ENCODE data around the gene ADGRF4. TPM values are rescaled to one million over a fixed set of nuclear protein-coding genes. Genes with fewer than 3 reads are reported as not detected.

ADGRF4 gene
- total and polyA plus RNA-seq, 4 donors = not detected

DNA sequence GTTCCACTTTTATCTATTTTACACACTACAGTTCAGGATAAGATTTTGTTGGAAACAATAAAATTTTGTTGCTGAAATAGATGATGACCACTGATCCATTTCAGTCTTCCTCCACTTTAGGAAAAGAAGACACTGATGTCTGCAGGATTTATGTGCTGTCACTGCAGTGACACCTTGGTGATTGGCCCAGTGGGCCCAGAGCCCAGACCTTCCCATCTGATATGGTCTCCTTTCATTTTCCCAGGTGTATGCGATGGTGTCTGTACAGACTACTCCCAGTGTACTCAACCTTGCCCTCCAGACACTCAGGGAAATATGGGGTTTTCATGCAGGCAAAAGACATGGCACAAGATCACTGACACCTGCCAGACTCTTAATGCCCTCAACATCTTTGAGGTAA is 19.6 kb upstream of the ADGRF4 start:
- 95 to 96% methylated on average over 1 of the region's 1 CpG for WGBS, 2 donors
- peaks cover 2% of the 10 kb centered on the region for H3K9me3 ChIP-seq (ENCODE audit: control insufficient read depth, low read length)
- H3K36me3 ChIP-seq (ENCODE audit: control insufficient read depth in 1 of 2, insufficient read depth in 2 of 2, low read length in 1 of 2) = no peaks in the 10 kb centered on the region
- no peaks in the 10 kb centered on the region for H3K27me3 ChIP-seq (ENCODE audit: control insufficient read depth in 1 of 2, insufficient read depth in 2 of 2, low read length in 1 of 2)
- DNase-seq (no peak), ATAC-seq (ENCODE audit: low FRiP score) (no peak)
- H3K4me1 ChIP-seq (ENCODE audit: control insufficient read depth in 1 of 2, insufficient read depth in 2 of 2, low read length in 2 of 2) = no peaks in the 10 kb centered on the region
- H3K27ac ChIP-seq (ENCODE audit: low read depth in 1 of 2, low read length in 2 of 2) = no peak overlapping the region
- H3K4me3 ChIP-seq (ENCODE audit: low read length in 2 of 2) = no peak overlapping the region
- intact Hi-C loops (cut with DNase I) = no loop called here

DNA sequence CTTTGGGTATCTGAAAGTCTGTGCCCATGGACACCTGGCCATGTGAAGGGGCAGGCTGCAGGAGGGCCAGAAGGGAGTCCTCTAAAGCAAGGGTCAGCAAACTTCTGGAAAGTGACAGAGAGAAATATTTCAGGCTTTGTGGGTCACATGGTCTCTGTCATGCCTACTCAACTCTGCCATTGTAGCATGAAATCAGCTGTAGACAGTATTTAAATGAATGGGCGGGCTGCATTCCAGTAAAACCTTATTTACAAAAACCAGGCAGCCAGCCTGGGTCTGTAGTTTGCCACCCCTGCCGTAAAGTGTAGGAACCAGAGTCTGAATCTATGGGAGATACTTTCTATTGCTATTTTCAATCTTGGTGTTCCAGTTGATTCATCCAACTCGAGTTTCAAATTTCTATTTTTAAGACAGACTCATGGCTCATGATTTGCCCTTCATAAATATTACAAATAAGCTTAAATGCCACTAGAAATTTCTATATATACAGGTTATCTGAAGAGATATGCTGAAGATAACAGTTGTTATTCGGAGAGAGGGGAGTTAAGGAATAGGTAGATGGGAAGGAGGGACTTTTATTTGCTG is 19.0 kb upstream of the ADGRF4 start:
- Histone ChIP-seq H3K36me3 (ENCODE audit: control insufficient read depth in 1 of 2, insufficient read depth in 2 of 2, low read length in 1 of 2) (no peaks in the 10 kb centered on the region), H3K4me1 (ENCODE audit: control insufficient read depth in 1 of 2, insufficient read depth in 2 of 2, low read length in 2 of 2) (no peaks in the 10 kb centered on the region), H3K27me3 (ENCODE audit: control insufficient read depth in 1 of 2, insufficient read depth in 2 of 2, low read length in 1 of 2) (no peaks in the 10 kb centered on the region), H3K9me3 (ENCODE audit: control insufficient read depth, low read length) (peaks cover 2% of the 10 kb centered on the region), H3K27ac (ENCODE audit: low read depth in 1 of 2, low read length in 2 of 2) (no peak overlapping the region), H3K4me3 (ENCODE audit: low read length in 2 of 2) (no peak overlapping the region)
- 48 to 60% methylated on average over 4 of the region's 4 CpGs for WGBS, 2 donors
- ATAC-seq (ENCODE audit: low FRiP score) (no peak), DNase-seq (no peak)
- intact Hi-C loops (cut with DNase I) = no loop called here

DNA sequence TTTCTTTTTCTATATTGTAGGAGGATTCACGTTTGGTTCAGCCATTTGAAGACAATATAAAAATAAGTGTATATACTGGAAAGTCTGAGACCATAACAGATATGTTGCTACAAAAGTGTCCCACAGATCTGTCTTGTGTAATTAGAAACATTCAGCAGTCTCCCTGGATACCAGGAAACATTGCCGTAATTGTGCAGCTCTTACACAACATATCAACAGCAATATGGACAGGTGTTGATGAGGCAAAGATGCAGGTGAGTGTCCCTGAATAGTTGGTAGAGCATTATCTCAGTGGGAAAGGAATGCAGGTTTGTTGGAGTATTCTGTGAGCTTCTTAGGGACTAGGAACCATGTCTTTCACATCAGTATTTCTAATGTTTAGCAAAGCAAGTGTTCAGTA is 18.3 kb upstream of the ADGRF4 start:
- intact Hi-C loops (cut with DNase I) = no loop called here
- Histone ChIP-seq H3K4me1 (ENCODE audit: control insufficient read depth in 1 of 2, insufficient read depth in 2 of 2, low read length in 2 of 2) (no peaks in the 10 kb centered on the region), H3K4me3 (ENCODE audit: low read length in 2 of 2) (no peak overlapping the region), H3K36me3 (ENCODE audit: control insufficient read depth in 1 of 2, insufficient read depth in 2 of 2, low read length in 1 of 2) (no peaks in the 10 kb centered on the region), H3K9me3 (ENCODE audit: control insufficient read depth, low read length) (peaks cover 2% of the 10 kb centered on the region), H3K27me3 (ENCODE audit: control insufficient read depth in 1 of 2, insufficient read depth in 2 of 2, low read length in 1 of 2) (no peaks in the 10 kb centered on the region), H3K27ac (ENCODE audit: low read depth in 1 of 2, low read length in 2 of 2) (no peak overlapping the region)
- DNase-seq (no peak), ATAC-seq (ENCODE audit: low FRiP score) (no peak)
- 60 to 69% methylated on average over 2 of the region's 2 CpGs for WGBS, 2 donors

DNA sequence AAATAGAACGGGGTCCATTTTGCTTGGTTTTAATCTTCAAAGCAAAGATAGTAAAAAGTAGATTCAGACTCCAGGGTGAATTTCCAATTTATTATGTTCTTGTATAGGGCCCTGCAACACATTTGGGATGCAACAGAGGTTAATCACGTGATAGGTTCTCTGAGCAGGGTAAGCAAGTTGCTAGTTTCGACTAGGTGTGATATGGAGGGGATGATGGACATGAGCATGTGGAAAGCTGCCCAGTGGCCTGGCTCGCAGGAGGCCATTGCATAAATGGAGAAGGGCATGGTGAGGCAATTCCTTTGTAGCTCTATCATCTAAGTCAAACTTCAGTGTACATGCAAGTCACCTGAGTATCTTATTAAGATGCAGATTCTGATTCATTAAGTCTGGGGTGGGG is 17.7 kb upstream of the ADGRF4 start:
- ATAC-seq (ENCODE audit: low FRiP score) (no peak), DNase-seq (no peak)
- Histone ChIP-seq H3K4me1 (ENCODE audit: control insufficient read depth in 1 of 2, insufficient read depth in 2 of 2, low read length in 2 of 2) (no peaks in the 10 kb centered on the region), H3K4me3 (ENCODE audit: low read length in 2 of 2) (no peak overlapping the region), H3K36me3 (ENCODE audit: control insufficient read depth in 1 of 2, insufficient read depth in 2 of 2, low read length in 1 of 2) (no peaks in the 10 kb centered on the region), H3K27me3 (ENCODE audit: control insufficient read depth in 1 of 2, insufficient read depth in 2 of 2, low read length in 1 of 2) (no peaks in the 10 kb centered on the region), H3K9me3 (ENCODE audit: control insufficient read depth, low read length) (peaks cover 2% of the 10 kb centered on the region), H3K27ac (ENCODE audit: low read depth in 1 of 2, low read length in 2 of 2) (no peak overlapping the region)
- intact Hi-C loops (cut with DNase I) = no loop called here
- WGBS, 2 donors = 83 to 86% methylated on average over 4 of the region's 4 CpGs

DNA sequence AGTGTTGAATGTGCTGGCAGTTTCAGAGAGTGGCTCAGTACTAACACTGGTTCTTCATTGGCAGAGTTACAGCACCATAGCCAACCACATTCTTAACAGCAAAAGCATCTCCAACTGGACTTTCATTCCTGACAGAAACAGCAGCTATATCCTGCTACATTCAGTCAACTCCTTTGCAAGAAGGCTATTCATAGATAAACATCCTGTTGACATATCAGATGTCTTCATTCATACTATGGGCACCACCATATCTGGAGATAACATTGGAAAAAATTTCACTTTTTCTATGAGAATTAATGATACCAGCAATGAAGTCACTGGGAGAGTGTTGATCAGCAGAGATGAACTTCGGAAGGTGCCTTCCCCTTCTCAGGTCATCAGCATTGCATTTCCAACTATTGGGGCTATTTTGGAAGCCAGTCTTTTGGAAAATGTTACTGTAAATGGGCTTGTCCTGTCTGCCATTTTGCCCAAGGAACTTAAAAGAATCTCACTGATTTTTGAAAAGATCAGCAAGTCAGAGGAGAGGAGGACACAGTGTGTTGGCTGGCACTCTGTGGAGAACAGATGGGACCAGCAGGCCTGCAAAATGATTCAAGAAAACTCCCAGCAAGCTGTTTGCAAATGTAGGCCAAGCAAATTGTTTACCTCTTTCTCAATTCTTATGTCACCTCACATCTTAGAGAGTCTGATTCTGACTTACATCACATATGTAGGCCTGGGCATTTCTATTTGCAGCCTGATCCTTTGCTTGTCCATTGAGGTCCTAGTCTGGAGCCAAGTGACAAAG is 17.0 kb upstream of the ADGRF4 start:
- DNase-seq (no peak), ATAC-seq (ENCODE audit: low FRiP score) (no peak)
- no peak overlapping the region for H3K27ac ChIP-seq (ENCODE audit: low read depth in 1 of 2, low read length in 2 of 2)
- WGBS, 2 donors = 96 to 100% methylated on average over 1 of the region's 1 CpG
- no peak overlapping the region for H3K4me3 ChIP-seq (ENCODE audit: low read length in 2 of 2)
- intact Hi-C loops (cut with DNase I) = no loop called here
- no peaks in the 10 kb centered on the region for H3K36me3 ChIP-seq (ENCODE audit: control insufficient read depth in 1 of 2, insufficient read depth in 2 of 2, low read length in 1 of 2)
- H3K4me1 ChIP-seq (ENCODE audit: control insufficient read depth in 1 of 2, insufficient read depth in 2 of 2, low read length in 2 of 2) = no peaks in the 10 kb centered on the region
- H3K27me3 ChIP-seq (ENCODE audit: control insufficient read depth in 1 of 2, insufficient read depth in 2 of 2, low read length in 1 of 2) = no peaks in the 10 kb centered on the region
- peaks cover 2% of the 10 kb centered on the region for H3K9me3 ChIP-seq (ENCODE audit: control insufficient read depth, low read length)

DNA sequence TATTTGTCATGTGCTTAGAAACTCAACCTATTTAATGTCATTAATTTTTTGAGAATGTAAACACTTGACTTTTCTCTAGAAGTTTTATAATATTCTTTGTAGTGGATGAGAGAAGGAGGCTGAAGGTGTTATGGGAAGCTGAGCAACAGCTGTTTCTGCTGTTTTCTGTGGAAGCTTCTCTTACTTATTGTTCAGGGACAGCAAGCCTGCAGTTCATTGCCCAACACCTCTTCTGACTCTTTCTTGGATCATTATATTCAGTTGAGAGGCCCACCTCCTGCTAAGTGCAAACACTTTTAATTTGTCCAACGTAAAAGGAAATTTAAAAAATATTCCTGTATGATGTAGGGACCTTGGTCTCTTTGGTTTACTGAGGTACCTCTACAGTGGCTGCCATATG is 12.0 kb upstream of the ADGRF4 start:
- 79 to 88% methylated on average over 1 of the region's 1 CpG for WGBS, 2 donors
- intact Hi-C loops (cut with DNase I) = no loop called here
- H3K27ac ChIP-seq (ENCODE audit: low read depth in 1 of 2, low read length in 2 of 2) = no peak overlapping the region
- no peak overlapping the region for H3K4me3 ChIP-seq (ENCODE audit: low read length in 2 of 2)
- no peaks in the 10 kb centered on the region for H3K4me1 ChIP-seq (ENCODE audit: control insufficient read depth in 1 of 2, insufficient read depth in 2 of 2, low read length in 2 of 2)
- no peak for ATAC-seq (ENCODE audit: low FRiP score)
- peaks cover 3% of the 10 kb centered on the region for H3K9me3 ChIP-seq (ENCODE audit: control insufficient read depth, low read length)
- no peaks in the 10 kb centered on the region for H3K27me3 ChIP-seq (ENCODE audit: control insufficient read depth in 1 of 2, insufficient read depth in 2 of 2, low read length in 1 of 2)
- DNase-seq = no peak
- H3K36me3 ChIP-seq (ENCODE audit: control insufficient read depth in 1 of 2, insufficient read depth in 2 of 2, low read length in 1 of 2) = no peaks in the 10 kb centered on the region

DNA sequence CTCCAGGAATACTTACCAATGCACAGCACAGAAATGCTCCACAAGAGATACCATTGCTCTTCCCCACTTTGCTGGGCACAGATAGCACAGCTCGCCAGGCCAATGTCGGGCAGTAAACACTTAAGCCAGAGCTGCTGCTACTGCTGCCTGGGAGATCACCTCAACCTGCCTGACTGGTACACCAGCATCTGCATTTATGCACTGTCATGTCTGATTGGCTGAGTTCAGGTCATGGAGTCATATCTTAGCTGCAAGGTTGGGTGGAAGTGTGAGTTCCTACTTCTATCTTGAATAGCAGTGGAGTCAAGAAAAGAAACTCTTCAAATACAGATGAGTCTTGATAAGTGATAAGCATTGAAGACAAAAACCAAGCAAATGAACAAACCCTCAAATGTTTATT is 10.9 kb upstream of the ADGRF4 start:
- peaks cover 1% of the 10 kb centered on the region for H3K9me3 ChIP-seq (ENCODE audit: control insufficient read depth, low read length)
- no peak for ATAC-seq (ENCODE audit: low FRiP score)
- WGBS, 2 donors = 98 to 99% methylated on average over 2 of the region's 2 CpGs
- intact Hi-C loops (cut with DNase I) = no loop called here
- H3K36me3 ChIP-seq (ENCODE audit: control insufficient read depth in 1 of 2, insufficient read depth in 2 of 2, low read length in 1 of 2) = no peaks in the 10 kb centered on the region
- DNase-seq = no peak
- H3K27me3 ChIP-seq (ENCODE audit: control insufficient read depth in 1 of 2, insufficient read depth in 2 of 2, low read length in 1 of 2) = no peaks in the 10 kb centered on the region
- H3K4me1 ChIP-seq (ENCODE audit: control insufficient read depth in 1 of 2, insufficient read depth in 2 of 2, low read length in 2 of 2) = no peaks in the 10 kb centered on the region
- H3K27ac ChIP-seq (ENCODE audit: low read depth in 1 of 2, low read length in 2 of 2) = no peak overlapping the region
- no peak overlapping the region for H3K4me3 ChIP-seq (ENCODE audit: low read length in 2 of 2)

DNA sequence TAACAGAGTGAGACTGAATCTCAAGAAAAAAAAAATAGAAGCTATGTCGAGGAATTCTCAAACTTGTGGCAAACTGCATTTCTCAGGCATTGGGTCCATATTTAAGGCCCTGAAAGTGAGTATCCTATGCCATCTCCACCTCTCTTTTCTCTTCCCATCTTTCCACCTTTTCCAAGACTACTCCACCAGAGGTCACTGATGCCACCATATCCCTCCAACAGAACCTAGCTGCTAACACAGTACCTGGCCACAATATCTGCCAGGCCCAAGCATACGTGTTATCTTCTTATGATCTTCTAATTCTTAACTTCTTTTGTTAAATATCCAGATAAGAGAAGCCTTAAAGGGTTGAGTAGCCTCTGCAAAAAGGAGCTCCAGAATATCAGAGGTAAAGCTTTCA is 8.2 kb upstream of the ADGRF4 start:
- Histone ChIP-seq H3K27ac (ENCODE audit: low read depth in 1 of 2, low read length in 2 of 2) (no peak overlapping the region), H3K9me3 (ENCODE audit: control insufficient read depth, low read length) (peaks cover 1% of the 10 kb centered on the region), H3K4me1 (ENCODE audit: control insufficient read depth in 1 of 2, insufficient read depth in 2 of 2, low read length in 2 of 2) (no peaks in the 10 kb centered on the region), H3K36me3 (ENCODE audit: control insufficient read depth in 1 of 2, insufficient read depth in 2 of 2, low read length in 1 of 2) (no peaks in the 10 kb centered on the region), H3K4me3 (ENCODE audit: low read length in 2 of 2) (no peak overlapping the region), H3K27me3 (ENCODE audit: control insufficient read depth in 1 of 2, insufficient read depth in 2 of 2, low read length in 1 of 2) (no peaks in the 10 kb centered on the region)
- no peak for ATAC-seq (ENCODE audit: low FRiP score)
- intact Hi-C loops (cut with DNase I) = no loop called here
- 80 to 83% methylated on average over 2 of the region's 2 CpGs for WGBS, 2 donors
- no peak for DNase-seq

DNA sequence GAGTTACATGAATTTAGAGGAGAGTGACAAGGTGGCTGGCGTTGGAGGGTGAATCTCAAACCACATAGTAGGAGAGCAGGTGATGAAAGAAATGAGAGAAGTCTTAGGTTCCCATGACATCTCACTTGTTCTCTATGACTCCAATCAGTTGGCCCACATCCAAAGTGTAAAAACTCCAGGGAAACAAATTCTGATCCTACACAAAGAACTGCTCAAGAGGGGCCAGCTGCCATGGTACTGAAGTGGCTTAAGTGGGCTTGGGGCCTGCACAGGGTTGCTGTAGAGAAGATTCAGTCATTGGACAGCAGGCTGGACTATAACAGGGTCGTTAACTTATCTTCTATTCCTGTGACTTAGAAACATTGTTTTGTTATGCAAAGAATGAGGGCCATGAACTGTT is 7.6 kb upstream of the ADGRF4 start:
- H3K4me3 ChIP-seq (ENCODE audit: low read length in 2 of 2) = no peak overlapping the region
- ATAC-seq (ENCODE audit: low FRiP score) (no peak), DNase-seq (no peak)
- peaks cover 1% of the 10 kb centered on the region for H3K9me3 ChIP-seq (ENCODE audit: control insufficient read depth, low read length)
- no peaks in the 10 kb centered on the region for H3K4me1 ChIP-seq (ENCODE audit: control insufficient read depth in 1 of 2, insufficient read depth in 2 of 2, low read length in 2 of 2)
- H3K27me3 ChIP-seq (ENCODE audit: control insufficient read depth in 1 of 2, insufficient read depth in 2 of 2, low read length in 1 of 2) = no peaks in the 10 kb centered on the region
- H3K36me3 ChIP-seq (ENCODE audit: control insufficient read depth in 1 of 2, insufficient read depth in 2 of 2, low read length in 1 of 2) = no peaks in the 10 kb centered on the region
- WGBS, 2 donors = 79 to 87% methylated on average over 2 of the region's 2 CpGs
- H3K27ac ChIP-seq (ENCODE audit: low read depth in 1 of 2, low read length in 2 of 2) = no peak overlapping the region
- intact Hi-C loops (cut with DNase I) = no loop called here
